K562 (cell line): ENCODE data around the gene GUCY1A2.

ENCODE experiments used
- CTCF ChIP-seq, 3 experiments: IDR thresholded peaks in 2 of 3; conservative IDR thresholded peaks in 1 of 3; 2 replicates each; pipeline ENCODE4 v1.5.1; 2011 to 2012; ENCODE audit warnings: low read length in 3 of 3, mild to moderate bottlenecking in 3 of 3, control low read depth in 2 of 3, improper control_type of control experiment in 1 of 3, inconsistent platforms in 1 of 3, low read depth in 1 of 3, mixed read lengths in 1 of 3, moderate library complexity in 1 of 3; ENCODE audit not compliant: insufficient read depth in 2 of 3
- SMC3 ChIP-seq: conservative IDR thresholded peaks from 2 replicates; pipeline ENCODE4 v1.6.1; 2011; ENCODE audit warnings: low read depth, low read length, improper control_type of control experiment; ENCODE audit not compliant: insufficient read depth
- TAF15 ChIP-seq: fragments of 200-400 bp; formaldehyde crosslinking; IDR thresholded peaks from 2 replicates; pipeline ENCODE4 v1.6.1; 2017; ENCODE audit warnings: mild to moderate bottlenecking, low read depth, low read length, moderate library complexity
- TCF7 ChIP-seq: sonication (generic); IDR thresholded peaks from 2 replicates; pipeline ENCODE4 v1.6.1; 2016; ENCODE audit warnings: antibody characterized with exemption, borderline replicate concordance
- ZBTB34 ChIP-seq: fragments of 250-450 bp; sonication (Bioruptor Pico); IDR thresholded peaks from 2 replicates; pipeline ENCODE4 v1.8.0; 2021; ENCODE audit warnings: mild to moderate bottlenecking, moderate library complexity

- TF ChIP-seq SMC3: no peak
- no peak for TF ChIP-seq CTCF (IDR thresholded peaks at IDR 0.05 in 2 of 3, conservative IDR thresholded peaks at IDR 0.05 in 1 of 3; ENCODE audit: insufficient read depth in 2 of 3, low read depth in 1 of 3, low read length in 3 of 3)
- TF ChIP-seq ZBTB34 (CRISPR knock-in tag): no peak
- no peak for TF ChIP-seq TAF15
- TF ChIP-seq TCF7: no peak
These were observed 46.4 kb downstream of the GUCY1A2 start for GRCh38 chr11:106971864-106972263.
